GM18519 (cell line): ENCODE data around the gene ZNF100.
"Not testable (repeated sequence)": the region's sequence is repeated elsewhere in the genome, so short reads cannot be mapped to it uniquely, and the experiment has no call there.

Experiments
- ATAC-seq: cut with Tn5 transposase; IDR thresholded peaks from one replicate; pipeline ENCODE4 v1.9.1; 2021; ENCODE audit warnings: mild to moderate bottlenecking, moderate library complexity; ENCODE audit not compliant: unreplicated experiment, low FRiP score

The ZNF100 gene

GRCh38 chr19:21705393-21705792 is 62.0 kb downstream of the ZNF100 start:
- no peak for ATAC-seq

- ATAC-seq = no peak
Measured at GRCh38 chr19:21704320-21704719, 63.1 kb downstream of the ZNF100 start.

- ATAC-seq = no peak
Measured at GRCh38 chr19:21699197-21699596, 68.2 kb downstream of the ZNF100 start.

- ATAC-seq = no peak
Measured at GRCh38 chr19:21698215-21698614, 69.2 kb downstream of the ZNF100 start.

GRCh38 chr19:21697698-21698097 is 69.7 kb downstream of the ZNF100 start:
- ATAC-seq = no peak

GRCh38 chr19:21694171-21694906 is 73.0 kb downstream of the ZNF100 start:
- ATAC-seq = no peak

- no peak for ATAC-seq
Measured at GRCh38 chr19:21693399-21693798, 74.0 kb downstream of the ZNF100 start.

GRCh38 chr19:21691661-21692060 is 75.7 kb downstream of the ZNF100 start:
- no peak for ATAC-seq

- no peak for ATAC-seq
Measured at GRCh38 chr19:21688464-21688863, 78.9 kb downstream of the ZNF100 start.

GRCh38 chr19:21680671-21681070 is 86.7 kb downstream of the ZNF100 start:
- ATAC-seq = no peak

GRCh38 chr19:21680026-21680425 is 87.4 kb downstream of the ZNF100 start:
- no peak for ATAC-seq

- no peak for ATAC-seq
Measured at GRCh38 chr19:21677696-21678418, 89.5 kb downstream of the ZNF100 start.

- no peak for ATAC-seq
Measured at GRCh38 chr19:21674454-21674853, 92.9 kb downstream of the ZNF100 start.

GRCh38 chr19:21673479-21673878 is 93.9 kb downstream of the ZNF100 start:
- not testable (repeated sequence) for ATAC-seq
